Measurements from ENCODE around the gene ARHGAP6. TPM values are rescaled to one million over a fixed set of nuclear protein-coding genes. Genes with fewer than 3 reads are reported as not detected.

The ARHGAP6 gene
- total and polyA plus RNA-seq, 2 donors from 2014 or later: 6.0 to 20.4 TPM

- H3K36me3 ChIP-seq (ENCODE audit: control insufficient read depth in 2 of 3, insufficient read depth in 3 of 3, low read length in 3 of 3): no peaks in the 10 kb centered on the region
- intact Hi-C loops (cut with DNase I): no loop called here
- H3K9ac ChIP-seq (ENCODE audit: low read length in 3 of 3): no peak overlapping the region
- no peak overlapping the region for H3K4me3 ChIP-seq (ENCODE audit: low read length in 3 of 3)
- no peaks in the 10 kb centered on the region for H3K4me1 ChIP-seq (ENCODE audit: control insufficient read depth in 2 of 3, insufficient read depth in 2 of 3, low read depth in 1 of 3, low read length in 3 of 3)
- DNase-seq (no peak), FAIRE-seq (no peak)
- H3K27ac ChIP-seq (ENCODE audit: low read depth in 2 of 2, low read length in 2 of 2): no peak overlapping the region
- no peaks in the 10 kb centered on the region for H3K27me3 ChIP-seq (ENCODE audit: control insufficient read depth, insufficient read depth, low read length)
- no peak for TF ChIP-seq CTCF (IDR thresholded peaks at IDR 0.05; ENCODE audit: borderline replicate concordance, extremely low read depth, insufficient read depth)
- no peaks in the 10 kb centered on the region for H3K9me3 ChIP-seq (ENCODE audit: control insufficient read depth in 2 of 3, insufficient read depth in 1 of 3, low read length in 3 of 3)
Measured at GRCh38 chrX:11321986-11322385, 343.7 kb downstream of the ARHGAP6 start.

GRCh38 chrX:11319806-11320520 lies 345.8 kb downstream of the ARHGAP6 start:
- Histone ChIP-seq H3K4me1 (ENCODE audit: control insufficient read depth in 2 of 3, insufficient read depth in 2 of 3, low read depth in 1 of 3, low read length in 3 of 3) (no peaks in the 10 kb centered on the region), H3K36me3 (ENCODE audit: control insufficient read depth in 2 of 3, insufficient read depth in 3 of 3, low read length in 3 of 3) (no peaks in the 10 kb centered on the region), H3K27me3 (ENCODE audit: control insufficient read depth, insufficient read depth, low read length) (peaks cover 2% of the 10 kb centered on the region), H3K9me3 (ENCODE audit: control insufficient read depth in 2 of 3, insufficient read depth in 1 of 3, low read length in 3 of 3) (no peaks in the 10 kb centered on the region), H3K4me3 (ENCODE audit: low read length in 3 of 3) (no peak overlapping the region), H3K9ac (ENCODE audit: low read length in 3 of 3) (no peak overlapping the region), H3K27ac (ENCODE audit: low read depth in 2 of 2, low read length in 2 of 2) (no peak overlapping the region)
- TF ChIP-seq CTCF (IDR thresholded peaks at IDR 0.05; ENCODE audit: borderline replicate concordance, extremely low read depth, insufficient read depth): no peak
- DNase-seq (peak in 1 of 5 donors; percentile 40), FAIRE-seq (no peak)
- intact Hi-C loops (cut with DNase I): no loop called here

GRCh38 chrX:11311706-11312105 lies 354.0 kb downstream of the ARHGAP6 start:
- H3K27me3 ChIP-seq (ENCODE audit: control insufficient read depth, insufficient read depth, low read length): peaks cover 3% of the 10 kb centered on the region
- H3K4me3 ChIP-seq (ENCODE audit: low read length in 3 of 3): no peak overlapping the region
- H3K4me1 ChIP-seq (ENCODE audit: control insufficient read depth in 2 of 3, insufficient read depth in 2 of 3, low read depth in 1 of 3, low read length in 3 of 3): no peaks in the 10 kb centered on the region
- no peaks in the 10 kb centered on the region for H3K36me3 ChIP-seq (ENCODE audit: control insufficient read depth in 2 of 3, insufficient read depth in 3 of 3, low read length in 3 of 3)
- no peak overlapping the region for H3K27ac ChIP-seq (ENCODE audit: low read depth in 2 of 2, low read length in 2 of 2)
- FAIRE-seq (no peak), DNase-seq (no peak)
- no peak overlapping the region for H3K9ac ChIP-seq (ENCODE audit: low read length in 3 of 3)
- H3K9me3 ChIP-seq (ENCODE audit: control insufficient read depth in 2 of 3, insufficient read depth in 1 of 3, low read length in 3 of 3): no peaks in the 10 kb centered on the region
- intact Hi-C loops (cut with DNase I): no loop called here
- no peak for TF ChIP-seq CTCF (IDR thresholded peaks at IDR 0.05; ENCODE audit: borderline replicate concordance, extremely low read depth, insufficient read depth)

DNA sequence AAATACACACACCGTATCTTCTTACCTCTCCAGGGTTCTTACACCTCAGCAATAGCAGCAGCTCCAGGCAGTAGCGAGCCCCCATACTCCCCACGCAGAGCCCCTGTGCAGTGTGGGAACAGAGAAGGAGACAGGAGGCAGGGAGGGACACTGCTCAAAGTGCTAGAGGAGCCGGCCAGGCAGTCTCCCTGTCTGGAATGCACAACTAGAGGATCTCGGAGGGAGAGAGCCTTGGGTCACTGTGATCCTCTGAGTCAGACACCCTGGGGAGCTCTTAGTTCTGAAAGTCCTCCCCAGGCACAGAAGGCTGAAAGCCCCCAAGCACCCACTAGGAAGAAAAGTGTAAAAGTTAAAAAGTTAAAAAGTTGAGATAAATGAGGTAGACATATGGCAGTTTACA lies 356.5 kb downstream of the ARHGAP6 start:
- no peak for FAIRE-seq
- Histone ChIP-seq H3K9ac (ENCODE audit: low read length in 3 of 3) (no peak overlapping the region), H3K4me3 (ENCODE audit: low read length in 3 of 3) (no peak overlapping the region), H3K36me3 (ENCODE audit: control insufficient read depth in 2 of 3, insufficient read depth in 3 of 3, low read length in 3 of 3) (no peaks in the 10 kb centered on the region), H3K9me3 (ENCODE audit: control insufficient read depth in 2 of 3, insufficient read depth in 1 of 3, low read length in 3 of 3) (no peaks in the 10 kb centered on the region), H3K4me1 (ENCODE audit: control insufficient read depth in 2 of 3, insufficient read depth in 2 of 3, low read depth in 1 of 3, low read length in 3 of 3) (no peaks in the 10 kb centered on the region), H3K27me3 (ENCODE audit: control insufficient read depth, insufficient read depth, low read length) (peaks cover 2% of the 10 kb centered on the region), H3K27ac (ENCODE audit: low read depth in 2 of 2, low read length in 2 of 2) (no peak overlapping the region)
- no peak for TF ChIP-seq CTCF (IDR thresholded peaks at IDR 0.05; ENCODE audit: borderline replicate concordance, extremely low read depth, insufficient read depth)
- DNase-seq: no peak
- intact Hi-C loops (cut with DNase I): no loop called here

Data from kidney (tissue), 14 donors.